Kidney tubule cell (primary cell): ENCODE results near the gene PDE2A.

Experiments used
- DNase-seq: peaks from one replicate; pipeline ENCODE4 v3.0.0-alpha.2; 2018; ENCODE audit warnings: low spot score

The PDE2A gene

GRCh38 chr11:72635309-72635915 lies 38.8 kb downstream of the PDE2A start:
- DNase-seq = no peak

DNA sequence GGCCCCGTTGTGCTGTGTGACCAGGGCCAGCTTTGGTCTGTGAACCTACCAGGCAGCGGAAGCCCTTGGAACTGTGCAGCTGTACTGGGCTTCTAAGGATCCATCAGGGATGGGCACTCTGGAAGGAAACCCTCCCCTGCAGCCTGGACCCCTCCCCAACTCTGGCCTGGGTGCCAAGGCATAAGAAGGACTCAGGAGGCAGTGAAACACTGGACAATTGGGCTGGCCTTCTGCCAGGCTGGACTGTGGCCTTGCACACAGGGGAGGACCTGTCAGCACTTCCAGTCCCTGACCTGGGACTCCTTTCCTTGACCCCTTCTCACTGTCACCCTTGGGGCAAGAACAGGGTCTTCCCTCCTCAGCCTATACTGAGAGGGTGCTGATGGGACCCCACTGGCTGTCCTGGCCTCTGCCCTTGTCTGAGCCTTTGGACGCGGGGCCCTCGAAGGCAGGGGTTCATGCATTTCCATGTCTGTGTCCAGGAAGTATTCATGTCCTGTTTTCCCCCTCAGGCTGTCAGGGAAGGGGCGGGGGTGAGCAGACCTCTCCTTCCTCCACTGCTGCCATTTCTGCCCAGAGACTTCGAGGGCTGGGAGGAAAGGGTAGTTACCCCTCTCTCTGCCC lies 39.6 kb downstream of the PDE2A start:
- no peak for DNase-seq

DNA sequence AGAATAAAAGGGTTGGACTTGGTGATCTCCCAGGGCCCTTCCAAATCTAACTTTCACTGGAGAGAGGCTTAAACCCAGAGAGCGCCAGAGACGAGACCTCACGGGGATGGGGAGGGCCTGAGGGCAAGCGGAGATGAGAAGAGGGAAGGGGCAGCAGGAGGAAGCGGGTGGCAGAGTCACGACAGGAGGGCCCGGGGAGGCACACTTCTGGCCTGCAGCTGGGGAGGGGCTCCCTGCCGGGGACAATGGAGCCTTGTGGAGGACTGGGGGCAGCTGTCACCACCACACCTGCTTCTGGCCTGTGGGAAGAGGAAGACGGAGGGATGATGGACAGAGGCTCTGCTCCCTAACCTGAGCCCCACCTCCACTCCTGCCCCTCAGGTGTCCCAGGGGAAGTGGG lies 40.2 kb downstream of the PDE2A start:
- DNase-seq = no peak

- DNase-seq = no peak
Measured at GRCh38 chr11:72633068-72633467, 41.2 kb downstream of the PDE2A start.

- no peak for DNase-seq
Measured at GRCh38 chr11:72631806-72632731, 42.2 kb downstream of the PDE2A start.

DNA sequence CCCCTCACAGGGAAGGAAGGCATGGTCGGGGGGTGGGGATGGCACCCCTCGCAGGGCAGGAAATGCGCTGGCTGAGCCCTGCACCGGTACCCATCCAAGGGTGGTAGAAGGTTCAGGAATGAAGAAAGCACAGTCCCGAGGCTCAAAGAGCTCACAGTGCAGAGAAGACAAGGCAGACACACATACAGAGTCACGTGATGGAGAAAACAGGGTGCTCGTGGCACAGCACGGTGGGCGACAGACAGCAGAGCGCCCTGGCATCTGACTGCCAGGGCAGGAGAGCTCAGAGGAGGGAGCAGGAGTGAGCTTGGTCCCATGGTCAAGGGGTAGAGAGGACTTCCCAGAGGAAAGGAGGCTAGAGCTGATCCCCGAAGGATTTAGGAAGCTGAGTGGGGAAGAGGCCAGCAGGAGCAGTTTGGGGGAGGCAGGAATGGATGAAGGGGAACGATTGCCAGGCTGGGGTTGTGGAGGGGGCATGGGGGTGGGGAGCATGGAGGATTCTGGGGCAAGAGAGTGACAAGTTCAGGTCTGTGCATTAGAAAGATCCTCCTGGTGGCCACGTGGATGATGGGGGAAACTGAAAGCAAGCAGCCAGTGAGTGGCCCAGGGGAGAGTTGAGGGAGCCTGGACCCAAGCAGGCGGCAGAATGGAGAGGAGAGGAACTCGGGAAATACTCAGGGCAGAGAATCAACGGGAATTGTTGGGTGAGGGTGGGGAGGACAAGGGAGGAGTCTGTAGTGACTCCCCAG lies 43.9 kb downstream of the PDE2A start:
- DNase-seq = no peak

- DNase-seq = no peak
Measured at GRCh38 chr11:72629266-72629665, 45.0 kb downstream of the PDE2A start.

- no peak for DNase-seq
Measured at GRCh38 chr11:72627594-72628281, 46.5 kb downstream of the PDE2A start.

DNA sequence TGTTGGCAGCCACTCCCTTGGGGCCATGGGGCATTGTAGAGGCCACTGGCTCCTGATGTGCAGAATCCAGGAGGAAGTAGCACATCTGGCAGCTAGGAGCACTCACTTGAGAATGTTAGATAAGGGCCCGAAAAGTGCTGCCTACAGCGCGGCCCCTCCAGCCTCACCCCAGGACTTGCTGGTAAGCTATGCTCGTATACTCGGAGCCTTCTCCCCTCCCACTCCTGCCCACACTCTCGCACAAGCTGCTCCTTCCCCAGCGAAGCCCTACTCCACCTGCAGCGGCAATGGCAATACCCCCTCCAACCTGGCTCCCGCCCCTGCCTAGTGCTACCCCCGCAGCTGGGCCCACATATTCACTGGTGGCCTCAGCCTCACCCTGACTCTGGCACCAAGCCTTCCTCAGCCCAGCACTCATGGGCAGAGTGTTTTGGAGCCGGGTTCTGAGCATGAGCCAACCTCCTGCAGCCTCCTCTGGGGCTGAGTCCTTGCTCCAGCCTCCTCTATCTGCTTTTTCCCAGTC lies 47.7 kb downstream of the PDE2A start:
- no peak for DNase-seq

DNA sequence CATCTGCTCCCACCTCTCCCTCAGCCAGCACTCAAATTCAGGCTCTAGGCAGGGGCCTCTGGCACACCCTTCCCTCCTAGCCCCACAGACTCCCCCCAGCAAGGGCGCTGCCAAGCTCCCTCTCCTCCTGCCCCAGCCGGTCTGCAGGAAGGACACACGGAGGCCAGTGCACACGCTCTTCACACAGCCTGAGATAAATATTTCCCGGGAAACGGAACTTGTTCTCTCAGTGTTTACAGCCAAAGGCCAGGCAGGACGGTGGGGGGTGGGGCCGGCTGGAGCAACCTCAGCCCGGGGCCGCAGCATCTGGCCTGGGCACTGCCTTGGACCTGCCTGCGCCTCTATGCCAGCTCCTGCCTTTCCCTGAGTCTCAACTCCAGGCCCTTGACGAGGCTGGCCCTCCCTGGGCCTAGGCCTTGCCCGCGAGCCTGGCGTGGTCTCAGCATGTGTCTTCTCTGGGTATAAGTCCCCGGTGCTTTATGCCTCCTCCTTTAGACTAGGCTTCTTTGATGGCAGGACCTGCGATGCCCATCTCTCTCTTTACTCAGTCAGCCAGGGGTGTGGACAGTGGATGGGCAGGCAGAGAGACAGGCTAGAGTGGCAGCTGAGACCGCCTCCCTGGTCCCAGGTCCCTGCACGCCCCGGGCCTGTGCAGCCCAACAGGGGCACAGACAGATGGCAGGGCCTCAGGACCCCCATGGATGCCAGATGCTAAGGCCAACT lies 48.4 kb downstream of the PDE2A start:
- DNase-seq = no peak

GRCh38 chr11:72624496-72625201 lies 49.6 kb downstream of the PDE2A start:
- DNase-seq = no peak

DNA sequence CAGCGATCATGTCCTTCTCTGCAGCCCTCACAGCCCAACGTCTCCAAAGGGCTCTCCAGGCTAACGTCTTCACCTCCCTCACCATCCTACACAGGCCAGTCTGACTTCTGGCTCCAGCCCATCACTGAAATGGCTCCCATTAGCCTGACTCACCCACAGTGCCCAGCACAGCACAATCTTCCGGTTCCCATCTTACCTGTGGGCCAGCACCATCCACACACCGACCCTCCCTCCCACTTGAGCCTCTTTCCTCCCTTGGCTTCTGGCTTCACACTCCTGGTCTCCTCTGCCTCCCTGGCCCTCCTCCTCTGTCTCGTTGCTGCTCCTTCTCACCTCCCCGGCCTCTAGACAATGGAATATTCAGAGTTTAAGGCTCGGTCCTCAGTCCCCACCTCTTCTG lies 51.2 kb downstream of the PDE2A start:
- no peak for DNase-seq

DNA sequence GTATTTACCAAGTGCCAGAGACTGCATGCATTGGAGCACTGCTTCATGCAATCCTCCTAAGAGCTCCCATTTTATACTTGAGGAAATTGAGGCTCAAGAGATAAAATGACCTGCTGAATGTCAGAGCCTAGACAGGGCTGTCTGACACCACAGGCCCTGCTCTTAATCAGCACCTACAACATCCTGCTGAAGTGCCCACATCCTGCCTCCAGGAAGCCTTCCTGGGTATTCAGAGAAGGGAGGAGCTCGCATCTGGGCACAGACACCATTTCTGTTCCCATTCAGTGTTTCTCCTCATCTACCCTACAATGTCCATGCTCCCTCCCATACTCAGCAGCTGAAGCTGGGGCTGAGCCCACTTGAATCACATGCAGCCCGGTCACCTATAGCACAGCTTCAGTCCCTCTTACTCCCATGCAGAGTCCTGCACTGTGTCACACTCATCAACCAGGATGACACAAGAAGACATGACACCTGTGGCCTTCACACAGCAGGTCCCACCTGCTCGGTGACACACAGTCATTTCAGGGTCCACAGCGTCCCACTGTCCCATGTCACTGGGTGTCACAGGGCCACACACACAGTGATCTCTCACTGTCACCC lies 53.1 kb downstream of the PDE2A start:
- DNase-seq = no peak

GRCh38 chr11:72618803-72619202 lies 55.4 kb downstream of the PDE2A start:
- DNase-seq = no peak

GRCh38 chr11:72617080-72617762 lies 57.0 kb downstream of the PDE2A start:
- DNase-seq = no peak

DNA sequence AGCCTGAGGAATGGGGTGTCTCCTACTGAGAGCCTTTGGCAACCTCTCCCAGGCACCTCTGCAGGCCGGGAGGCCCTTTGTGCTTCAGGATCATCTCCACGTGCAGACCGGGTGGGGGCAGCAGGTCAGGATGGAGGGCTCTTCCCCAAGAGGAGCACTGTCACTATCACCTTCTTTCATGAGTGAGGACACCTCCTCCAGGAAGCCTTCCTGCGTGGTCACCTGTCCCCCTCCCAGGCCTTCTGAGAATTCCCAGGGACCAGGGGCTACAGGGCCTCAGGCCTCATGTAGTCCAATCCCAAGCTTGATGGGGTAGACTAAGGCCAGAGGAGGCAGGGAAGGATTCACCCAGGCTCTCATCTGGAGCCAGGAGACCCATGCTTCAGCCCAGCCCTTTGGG lies 57.6 kb downstream of the PDE2A start:
- no peak for DNase-seq

GRCh38 chr11:72615329-72615728 lies 58.9 kb downstream of the PDE2A start:
- DNase-seq = no peak

DNA sequence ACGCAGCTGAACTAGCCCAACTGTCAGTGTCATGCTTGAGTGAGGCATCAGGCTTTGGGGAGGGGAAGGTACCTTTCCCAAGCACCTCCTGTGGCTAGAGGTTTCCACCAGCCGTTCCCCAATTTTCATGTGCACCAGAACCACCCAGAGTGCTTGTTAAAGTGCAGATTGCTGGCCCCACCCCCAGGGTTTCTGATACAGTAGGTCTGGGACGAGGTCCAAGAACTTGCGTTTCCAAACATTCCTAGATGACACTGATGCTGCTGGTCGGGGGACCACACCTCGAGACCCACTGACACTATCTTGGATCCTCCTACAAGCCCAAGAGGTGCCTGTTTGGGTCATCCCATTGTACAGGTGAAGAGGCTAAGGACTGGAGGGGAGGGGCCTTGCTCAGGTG lies 59.8 kb downstream of the PDE2A start:
- no peak for DNase-seq

DNA sequence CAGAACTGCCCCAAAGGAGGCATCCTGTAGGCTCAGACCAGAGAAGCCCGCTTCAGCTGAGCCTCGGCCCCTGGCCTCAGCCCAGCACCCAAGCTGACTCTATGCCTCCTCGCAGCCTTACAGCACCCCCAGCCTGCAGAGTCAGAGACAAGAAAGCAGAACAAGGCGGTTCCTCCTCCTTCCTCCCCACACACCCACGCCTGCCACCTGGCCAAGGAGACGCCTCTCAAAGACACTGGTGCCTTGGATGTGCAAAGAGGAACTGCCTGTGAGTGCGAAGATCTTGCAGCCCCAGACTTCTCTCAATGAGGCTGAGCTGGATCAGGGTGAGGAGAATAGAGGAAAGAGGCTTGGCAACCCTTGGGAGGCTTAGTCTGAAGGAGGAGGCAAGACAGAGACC lies 60.2 kb downstream of the PDE2A start:
- DNase-seq = no peak
